Measurements from ENCODE around the gene ZWINT.

ZWINT gene

GRCh38 chr10:56360967-56361612 is at the start of gene ZWINT:
Gene ZWINT, minus strand, starts transcription at chr10:56361259. Its CDS starts 23 bp downstream, at chr10:56361236.
- DNase-seq (ENCODE audit: extremely low read depth in 1 of 2, low read depth in 1 of 2), result peak; percentile 76 to 83

GRCh38 chr10:56383806-56384205 is 22.7 kb upstream of the ZWINT start:
- DNase-seq (ENCODE audit: extremely low read depth in 1 of 2, low read depth in 1 of 2), result no peak

- no peak for DNase-seq (ENCODE audit: extremely low read depth in 1 of 2, low read depth in 1 of 2)
These were observed 9.4 kb upstream of the ZWINT start for GRCh38 chr10:56370217-56371113.

GRCh38 chr10:56360583-56360966 is 484 bp downstream of the ZWINT start:
- DNase-seq (ENCODE audit: extremely low read depth in 1 of 2, low read depth in 1 of 2), result no peak

GRCh38 chr10:56359837-56360236 is 1.2 kb downstream of the ZWINT start:
- no peak for DNase-seq (ENCODE audit: extremely low read depth in 1 of 2, low read depth in 1 of 2)

GRCh38 chr10:56357018-56357417 is 4.0 kb downstream of the ZWINT start:
- DNase-seq (ENCODE audit: extremely low read depth in 1 of 2, low read depth in 1 of 2), result no peak

- no peak for DNase-seq (ENCODE audit: extremely low read depth in 1 of 2, low read depth in 1 of 2)
These were observed 9.0 kb downstream of the ZWINT start for GRCh38 chr10:56351909-56352630.

- no peak for DNase-seq (ENCODE audit: extremely low read depth in 1 of 2, low read depth in 1 of 2)
These were observed 11.4 kb downstream of the ZWINT start for GRCh38 chr10:56349611-56350010.

GRCh38 chr10:56348101-56348500 is 13.0 kb downstream of the ZWINT start:
- DNase-seq (ENCODE audit: extremely low read depth in 1 of 2, low read depth in 1 of 2), result no peak

- DNase-seq (ENCODE audit: extremely low read depth in 1 of 2, low read depth in 1 of 2), result no peak
These were observed 14.1 kb downstream of the ZWINT start for GRCh38 chr10:56346845-56347415.

- no peak for DNase-seq (ENCODE audit: extremely low read depth in 1 of 2, low read depth in 1 of 2)
These were observed 19.4 kb downstream of the ZWINT start for GRCh38 chr10:56341612-56342011.

GRCh38 chr10:56329961-56330360 is 31.1 kb downstream of the ZWINT start:
- no peak for DNase-seq (ENCODE audit: extremely low read depth in 1 of 2, low read depth in 1 of 2)

GRCh38 chr10:56327118-56327517 is 33.9 kb downstream of the ZWINT start:
- DNase-seq (ENCODE audit: extremely low read depth in 1 of 2, low read depth in 1 of 2), result no peak

GRCh38 chr10:56319386-56319785 is 41.7 kb downstream of the ZWINT start:
- no peak for DNase-seq (ENCODE audit: extremely low read depth in 1 of 2, low read depth in 1 of 2)

- DNase-seq (ENCODE audit: extremely low read depth in 1 of 2, low read depth in 1 of 2), result no peak
These were observed 42.2 kb downstream of the ZWINT start for GRCh38 chr10:56318816-56319215.

- DNase-seq (ENCODE audit: extremely low read depth in 1 of 2, low read depth in 1 of 2), result no peak
These were observed 43.5 kb downstream of the ZWINT start for GRCh38 chr10:56317603-56318002.

- no peak for DNase-seq (ENCODE audit: extremely low read depth in 1 of 2, low read depth in 1 of 2)
These were observed 44.5 kb downstream of the ZWINT start for GRCh38 chr10:56316603-56317002.

Data from activated CD8-positive, alpha-beta memory T cell treated with anti-CD3 and anti-CD28 coated beads for 1 hour (primary cell).